Ureter (tissue), 1 donor: ENCODE data around the gene LZTFL1. TPM values are rescaled to one million over a fixed set of nuclear protein-coding genes. Genes with fewer than 3 reads are reported as not detected.

ENCODE experiments used
- DNase-seq: peaks from one replicate; pipeline ENCODE4 v3.0.0-alpha.2; 2020; ENCODE audit warnings: low spot score
- total RNA-seq: library from RNA; stranded (reverse); gene quantifications from one replicate; pipeline ENCODE4 v1.2.4, GENCODE V29; 2023
- donor health status: DM: yes; HTN: yes; CAD: no.

The LZTFL1 gene
- total RNA-seq, 1 donor from 2014 or later = 24.5 TPM

GRCh38 chr3:45807681-45808540, 34.0 kb downstream of the LZTFL1 start:
- no peak for DNase-seq

GRCh38 chr3:45807133-45807532, 34.8 kb downstream of the LZTFL1 start:
- DNase-seq = no peak

DNA sequence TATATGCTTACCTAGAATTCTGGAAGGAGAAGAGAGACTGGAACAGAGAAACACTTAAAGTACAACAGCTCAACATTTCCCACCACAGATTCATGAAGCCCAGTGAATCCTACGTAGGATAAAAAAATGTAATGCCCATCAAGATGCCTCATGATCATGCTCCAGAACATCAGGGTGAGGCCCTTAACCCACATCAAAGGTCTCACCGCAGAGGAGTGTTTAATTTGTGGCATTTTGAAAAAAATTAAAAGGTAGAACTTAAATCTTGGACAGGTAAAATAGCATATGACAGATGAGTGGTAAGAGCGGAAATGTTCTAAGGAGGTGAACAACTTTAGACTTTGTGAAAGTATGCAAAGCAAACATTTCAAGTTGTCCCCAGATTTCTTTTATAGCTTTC, 35.8 kb downstream of the LZTFL1 start:
- no peak for DNase-seq

GRCh38 chr3:45803252-45803935, 38.5 kb downstream of the LZTFL1 start:
- no peak for DNase-seq

DNA sequence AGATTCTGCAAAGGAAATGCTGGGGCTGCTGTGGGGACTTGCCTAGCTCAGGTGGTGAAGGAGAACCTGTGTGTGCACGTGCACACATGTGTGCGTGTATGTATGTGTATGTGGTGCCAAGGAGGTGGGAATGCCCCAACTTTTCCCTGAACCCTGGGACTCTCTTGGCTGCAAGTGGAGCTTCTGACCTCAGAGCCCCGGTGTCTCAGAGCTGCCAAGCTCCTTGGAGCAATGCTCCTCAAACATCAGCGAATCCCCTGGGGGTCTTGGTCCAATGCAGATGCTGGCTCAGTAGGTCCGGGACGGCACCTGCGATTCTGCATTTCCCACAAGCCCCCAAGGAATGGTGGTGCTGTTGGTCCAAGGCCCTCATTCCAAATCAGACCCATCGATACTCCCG, 39.8 kb downstream of the LZTFL1 start:
- no peak for DNase-seq

GRCh38 chr3:45800611-45801010, 41.3 kb downstream of the LZTFL1 start:
- DNase-seq = no peak

DNA sequence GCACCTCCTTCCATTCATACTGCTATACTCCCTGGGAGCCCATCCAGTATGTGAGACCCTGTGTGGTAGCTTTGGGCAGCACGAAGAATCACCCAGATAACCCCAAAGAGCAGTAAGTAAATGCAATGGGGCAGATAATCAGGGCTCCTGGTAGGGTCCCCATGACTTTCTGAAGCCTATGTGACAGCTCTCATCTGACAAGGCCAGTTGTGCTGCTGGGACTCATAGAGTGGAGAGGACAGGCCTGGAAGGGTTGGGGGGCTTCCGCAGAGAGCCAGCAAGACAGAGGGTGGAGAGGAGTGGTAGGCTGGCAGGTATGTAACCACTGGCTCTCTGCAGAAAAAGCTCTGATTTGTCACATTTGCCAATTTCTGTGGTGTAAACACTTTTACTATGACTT, 42.3 kb downstream of the LZTFL1 start:
- no peak for DNase-seq

GRCh38 chr3:45798034-45798433, 43.9 kb downstream of the LZTFL1 start:
- DNase-seq = no peak

DNA sequence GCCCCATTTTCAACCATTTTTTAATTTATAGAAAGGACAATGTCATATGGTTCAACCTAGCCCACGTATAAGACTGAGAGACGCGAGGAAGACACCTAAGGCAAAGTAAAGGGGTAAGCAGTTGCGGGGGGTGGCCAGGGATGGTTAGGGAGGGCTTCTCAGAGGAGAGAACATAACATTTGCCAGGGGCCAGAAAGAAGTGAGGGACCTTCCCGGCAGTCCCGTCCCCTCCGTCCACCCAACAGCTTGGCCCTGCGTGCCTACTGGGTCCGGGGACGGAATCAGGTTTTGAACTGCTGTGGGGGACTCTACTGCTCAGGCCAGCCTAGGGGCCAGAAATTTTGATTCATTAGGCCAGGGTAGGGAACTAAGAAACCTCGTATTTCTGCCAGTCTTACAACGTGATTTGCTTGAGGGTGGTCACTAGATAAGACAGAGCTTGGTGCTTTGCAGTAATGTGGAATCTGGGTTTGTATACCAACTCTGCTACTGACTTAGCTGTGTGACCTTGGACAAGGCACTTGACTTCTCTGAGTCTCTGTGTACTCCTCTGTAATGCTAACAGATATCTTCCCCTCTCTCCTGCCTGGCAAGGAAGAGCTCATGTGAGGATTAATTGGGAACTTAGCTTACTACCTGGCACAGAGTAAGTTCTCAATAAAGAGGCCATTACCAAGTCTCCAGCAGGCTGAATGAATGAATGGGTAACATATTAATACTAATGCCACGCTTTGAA, 44.8 kb downstream of the LZTFL1 start:
- no peak for DNase-seq

DNA sequence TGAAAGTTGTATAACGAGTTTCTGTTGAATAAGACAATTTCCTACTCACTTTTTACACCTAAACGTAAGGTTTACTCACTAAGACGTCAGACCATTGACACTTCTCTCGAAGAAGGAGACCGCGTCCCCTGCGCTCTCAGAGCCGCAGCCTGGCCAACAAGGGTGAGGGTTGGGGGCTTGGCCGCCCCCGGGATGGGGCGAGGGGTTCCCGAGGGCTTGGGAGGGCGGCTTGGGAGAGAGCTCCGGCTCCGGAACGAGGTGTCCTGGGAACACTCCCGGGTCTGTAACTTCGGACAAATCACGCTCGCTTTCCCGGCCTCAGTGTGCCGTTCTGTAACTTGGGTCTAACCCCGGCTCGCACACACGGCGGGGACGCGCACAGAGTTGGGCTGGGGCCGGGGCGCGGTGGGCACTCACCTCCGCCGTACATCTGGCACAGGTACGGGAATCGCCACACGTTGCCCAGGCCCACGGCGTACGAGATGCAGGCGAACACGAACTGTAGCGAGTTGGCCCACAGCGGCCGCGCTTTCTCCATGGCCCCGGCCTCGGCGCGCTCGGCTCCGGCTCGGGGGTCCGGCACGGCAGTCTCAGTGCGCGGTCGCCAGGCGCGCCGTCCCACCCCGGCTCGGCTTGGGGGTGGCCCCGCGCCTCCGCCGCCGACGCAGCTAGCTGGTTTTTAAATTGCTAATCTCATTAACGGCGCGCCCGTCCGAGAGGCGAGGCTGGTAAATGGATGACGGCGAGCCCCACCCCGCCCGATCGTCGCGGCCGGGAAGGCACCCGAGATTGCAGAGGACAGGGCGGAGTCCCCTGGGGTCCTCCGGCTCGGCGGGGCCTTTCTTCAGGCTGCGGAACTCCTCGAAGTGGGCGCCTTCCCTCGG, 45.8 kb downstream of the LZTFL1 start, which contains the start of gene SLC6A20:
Gene SLC6A20, minus strand, starts transcription at position 655 of the 884 bp plus-strand sequence. Its CDS starts 117 bp downstream, at position 538.
- no peak for DNase-seq

- DNase-seq = no peak
Measured at GRCh38 chr3:45795509-45795881, 46.4 kb downstream of the LZTFL1 start.

DNA sequence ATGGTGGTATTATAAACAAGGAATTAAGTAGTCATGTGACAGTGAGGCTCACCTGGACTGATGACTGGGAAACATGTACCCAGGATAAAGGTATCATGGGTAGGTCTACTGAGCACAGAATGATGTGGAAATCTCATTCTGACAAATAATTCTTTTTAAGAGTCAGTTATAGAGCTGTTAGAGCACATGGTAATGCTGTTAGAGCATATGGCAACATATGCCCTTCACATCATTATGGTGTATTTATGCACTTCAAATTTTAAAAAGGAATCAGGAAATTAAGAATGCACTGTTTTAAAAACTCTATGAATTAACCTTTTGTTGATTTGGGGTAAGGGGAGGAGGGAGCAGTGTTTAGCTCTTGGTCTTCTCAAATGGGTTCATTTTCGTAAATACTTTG, 47.3 kb downstream of the LZTFL1 start:
- DNase-seq = no peak

GRCh38 chr3:45794177-45794560, 47.8 kb downstream of the LZTFL1 start:
- no peak for DNase-seq

GRCh38 chr3:45793482-45794176, 48.3 kb downstream of the LZTFL1 start:
- no peak for DNase-seq

DNA sequence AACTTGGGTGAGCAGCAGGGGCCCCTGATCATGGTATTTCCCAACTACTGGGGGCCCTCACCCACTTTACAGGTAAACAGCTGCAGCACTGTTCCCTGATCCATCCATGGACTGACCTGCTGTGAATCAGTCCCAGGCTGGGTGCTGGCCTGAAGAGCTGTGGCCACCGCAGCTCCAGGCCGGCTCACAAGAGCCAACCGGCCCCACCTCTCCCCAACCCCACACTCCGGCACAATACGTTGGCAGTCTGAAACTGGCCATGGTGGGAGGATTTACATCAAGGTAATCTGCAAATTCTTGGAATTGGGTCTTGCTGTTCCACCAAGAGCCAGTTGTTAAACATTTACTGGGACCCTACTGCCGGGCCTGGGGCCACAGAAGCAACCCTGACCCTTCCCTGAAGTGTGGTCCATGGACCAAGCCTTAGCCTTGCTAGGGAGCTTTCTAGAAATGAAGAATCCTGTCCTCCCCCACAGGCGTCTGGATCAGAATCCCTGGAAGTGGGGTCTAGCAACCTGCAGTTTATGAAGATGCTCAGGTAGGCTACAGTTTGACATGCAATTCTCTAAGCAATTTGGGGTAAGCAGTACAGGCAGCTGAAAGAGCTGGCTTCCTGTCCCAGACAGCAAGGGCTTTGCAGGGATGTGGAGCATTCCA, 49.3 kb downstream of the LZTFL1 start:
- DNase-seq = no peak

GRCh38 chr3:45792036-45792435, 49.9 kb downstream of the LZTFL1 start:
- DNase-seq = no peak

DNA sequence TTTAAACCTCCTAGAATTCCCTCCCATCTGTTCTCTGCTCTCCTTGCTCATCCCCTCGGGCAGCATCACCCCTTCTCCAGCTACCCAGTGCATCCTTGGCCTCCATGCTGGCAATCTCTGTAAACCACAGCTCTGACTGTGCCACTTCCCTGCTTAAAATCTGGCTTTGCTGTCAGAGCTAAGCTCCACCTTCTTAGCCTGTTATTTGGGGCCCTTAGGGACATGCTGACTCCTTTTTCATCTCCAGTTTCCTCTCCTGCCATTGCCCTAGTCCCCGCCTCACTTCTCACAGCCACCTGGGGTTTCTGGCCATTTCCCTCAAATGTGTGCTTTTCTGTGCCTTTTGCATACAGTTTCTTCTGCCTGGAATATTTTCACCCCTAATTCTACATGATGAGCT, 51.3 kb downstream of the LZTFL1 start:
- no peak for DNase-seq

- DNase-seq = no peak
Measured at GRCh38 chr3:45789235-45789812, 52.6 kb downstream of the LZTFL1 start.

DNA sequence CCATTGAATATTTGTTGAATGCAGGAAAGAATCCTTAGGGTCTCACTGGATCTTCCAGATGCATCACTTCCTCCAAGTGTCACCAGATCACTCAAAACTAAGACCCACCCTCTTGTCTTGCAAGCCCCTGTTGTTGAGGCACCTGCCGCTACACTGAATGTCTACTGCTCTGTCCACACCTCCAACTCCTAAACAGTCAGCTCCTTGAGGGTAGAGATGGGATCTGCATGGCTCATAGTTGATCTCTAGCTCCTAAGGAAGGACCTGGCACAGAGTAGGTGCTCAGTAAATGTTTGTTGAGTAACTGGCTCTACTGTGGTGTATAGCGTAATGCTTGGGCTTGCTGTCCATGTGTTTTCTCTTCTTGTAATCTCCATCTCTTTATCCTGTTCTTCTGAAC, 54.4 kb downstream of the LZTFL1 start:
- DNase-seq = no peak
